Activated naive CD4-positive, alpha-beta T cell treated with anti-CD3 and anti-CD28 coated beads, Interleukin-2, amount 50 U/mL, for 72 hours (primary cell): ENCODE measurements around the gene EYS. TPM values are rescaled to one million over a fixed set of nuclear protein-coding genes. Genes with fewer than 3 reads are reported as not detected.
"Not testable (repeated sequence)": the region's sequence is repeated elsewhere in the genome, so short reads cannot be mapped to it uniquely, and the experiment has no call there.

Experiments
- ATAC-seq, 2 donors: fragments of 150-1000 bp; cut with Tn5 transposase; 2 replicates each; pipeline ENCODE4 v1.10.0; 2021; ENCODE audit warnings: mild to moderate bottlenecking in 2 of 2, moderate library complexity in 2 of 2
- DNase-seq, 2 donors: peaks; one replicate each; pipeline ENCODE4 v3.0.0; 2021 to 2022; ENCODE audit warnings: low spot score in 2 of 2
- H3K27ac Mint-ChIP-seq, 2 donors: one replicate each; pipeline ENCODE4 v1.8.0; 2022; ENCODE audit warnings: mild to moderate bottlenecking in 2 of 2, mixed read lengths in 2 of 2
- H3K36me3 Mint-ChIP-seq, 2 donors: one replicate each; pipeline ENCODE4 v1.8.0; 2022; ENCODE audit warnings: mixed read lengths in 2 of 2
- H3K9me3 Mint-ChIP-seq, 2 donors: one replicate each; pipeline ENCODE4 v1.8.0; 2022; ENCODE audit warnings: mixed read lengths in 2 of 2
- total RNA-seq, 2 donors: library from RNA; stranded (reverse); gene quantifications; one replicate each; pipeline ENCODE4 v1.2.3, GENCODE V29; 2022

EYS gene
- total RNA-seq, 2 donors from 2014 or later, result not detected

GRCh38 chr6:65410309-65410708 lies 296.7 kb downstream of the EYS start:
- Mint-ChIP-seq H3K27ac (no peak overlapping the region), H3K36me3 (no peaks in the 10 kb centered on the region), H3K9me3 (peaks cover 17 to 19% of the 10 kb centered on the region in 2 donors)
- no peak for ATAC-seq
- DNase-seq, result no peak

- no peak for ATAC-seq
Measured at GRCh38 chr6:65402564-65402963, 304.5 kb downstream of the EYS start.

GRCh38 chr6:65399355-65400084 lies 307.5 kb downstream of the EYS start:
- no peak for ATAC-seq
- no peak overlapping the region for H3K27ac Mint-ChIP-seq
- DNase-seq, result no peak
- no peaks in the 10 kb centered on the region for H3K36me3 Mint-ChIP-seq
- H3K9me3 Mint-ChIP-seq, result peaks cover 16 to 35% of the 10 kb centered on the region in 2 donors

More at GRCh38 chr6:65402564-65402963, 304.5 kb downstream of the EYS start:
- H3K36me3 Mint-ChIP-seq, result no peaks in the 10 kb centered on the region
- peaks cover 3 to 22% of the 10 kb centered on the region in 2 donors for H3K9me3 Mint-ChIP-seq
- no peak overlapping the region for H3K27ac Mint-ChIP-seq
- no peak for DNase-seq

GRCh38 chr6:65398851-65399250 lies 308.2 kb downstream of the EYS start:
- DNase-seq, result no peak
- no peaks in the 10 kb centered on the region for H3K36me3 Mint-ChIP-seq
- H3K27ac Mint-ChIP-seq, result no peak overlapping the region
- no peak for ATAC-seq
- peaks cover 17 to 32% of the 10 kb centered on the region in 2 donors for H3K9me3 Mint-ChIP-seq

- no peak for ATAC-seq
- Mint-ChIP-seq H3K36me3 (no peaks in the 10 kb centered on the region), H3K9me3 (peaks cover 8 to 28% of the 10 kb centered on the region in 2 donors), H3K27ac (no peak overlapping the region)
- DNase-seq, result no peak
Measured at GRCh38 chr6:65350530-65350929, 356.5 kb downstream of the EYS start.

GRCh38 chr6:65302655-65303054 lies 404.4 kb downstream of the EYS start:
- not testable (repeated sequence) for ATAC-seq, H3K27ac Mint-ChIP-seq, DNase-seq, H3K9me3 Mint-ChIP-seq, H3K36me3 Mint-ChIP-seq

DNA sequence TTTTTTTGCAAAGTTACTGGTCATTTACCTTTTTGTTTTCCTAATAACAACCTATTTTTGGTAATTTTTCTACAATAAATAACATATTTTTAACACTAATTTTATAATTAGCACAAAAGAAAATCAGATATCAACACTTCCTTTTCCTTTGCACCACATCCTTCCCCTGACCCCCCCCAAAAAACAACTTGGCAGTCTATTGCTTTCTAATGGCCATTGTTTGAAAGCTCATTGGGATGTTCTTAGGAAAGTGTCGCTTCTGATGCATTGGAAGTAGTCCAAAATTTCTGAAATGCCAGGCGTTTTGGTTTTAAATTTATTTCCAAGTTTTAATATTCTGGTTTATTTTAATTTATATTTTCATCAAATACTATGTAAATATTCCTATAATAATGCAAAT lies 407.8 kb downstream of the EYS start:
- no peak for ATAC-seq
- Mint-ChIP-seq H3K36me3 (no peaks in the 10 kb centered on the region), H3K27ac (no peak overlapping the region), H3K9me3 (peaks cover 7 to 9% of the 10 kb centered on the region in 2 donors)
- no peak for DNase-seq

DNA sequence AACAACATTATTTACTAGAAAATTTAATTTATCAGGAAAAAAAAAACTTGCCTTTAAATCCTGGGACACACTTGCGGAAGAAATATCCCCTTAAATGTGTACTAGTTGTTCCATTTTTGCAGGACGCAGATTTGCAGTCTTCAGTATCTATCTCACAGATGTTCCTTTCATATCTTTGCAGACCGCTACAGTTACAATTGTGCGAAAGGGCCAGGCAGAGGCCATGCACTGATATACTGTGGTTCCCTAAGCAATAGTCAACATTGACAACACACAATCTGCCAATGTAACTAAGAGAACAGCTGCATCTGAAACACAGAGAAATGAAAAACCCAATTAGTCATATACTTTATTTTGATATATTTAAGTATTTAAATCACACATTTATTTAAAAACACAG lies 411.2 kb downstream of the EYS start:
- ATAC-seq, result no peak
- Mint-ChIP-seq H3K27ac (no peak overlapping the region), H3K9me3 (peaks cover 7 to 20% of the 10 kb centered on the region in 2 donors), H3K36me3 (no peaks in the 10 kb centered on the region)
- no peak for DNase-seq

DNA sequence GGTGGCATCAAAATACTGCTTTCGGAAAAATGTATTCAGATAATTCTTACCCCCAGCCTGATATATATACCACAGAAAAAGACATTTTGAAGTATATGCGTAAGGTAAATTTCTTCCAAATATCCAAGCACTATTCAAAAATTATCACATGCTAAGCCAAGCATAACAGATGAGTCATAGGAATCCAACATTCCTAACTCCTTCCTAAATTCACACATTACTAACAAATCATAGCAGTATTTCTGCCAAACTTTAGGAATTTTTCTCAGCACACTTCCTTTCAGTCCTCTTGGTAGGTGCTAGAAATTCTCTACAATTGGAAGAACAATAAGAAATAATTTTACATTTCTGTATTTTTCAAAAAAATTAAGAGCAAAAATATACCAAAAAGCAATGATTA lies 417.5 kb downstream of the EYS start:
- ATAC-seq (no peak), DNase-seq (no peak)
- H3K9me3 Mint-ChIP-seq, result peaks cover 0 to 11% of the 10 kb centered on the region in 2 donors
- H3K27ac Mint-ChIP-seq, result no peak overlapping the region
- no peaks in the 10 kb centered on the region for H3K36me3 Mint-ChIP-seq

GRCh38 chr6:65285275-65285674 lies 421.8 kb downstream of the EYS start:
- H3K9me3 Mint-ChIP-seq, result peaks cover 0 to under 1% of the 10 kb centered on the region in 2 donors
- ATAC-seq (no peak), DNase-seq (no peak)
- H3K27ac Mint-ChIP-seq, result no peak overlapping the region
- no peaks in the 10 kb centered on the region for H3K36me3 Mint-ChIP-seq

DNA sequence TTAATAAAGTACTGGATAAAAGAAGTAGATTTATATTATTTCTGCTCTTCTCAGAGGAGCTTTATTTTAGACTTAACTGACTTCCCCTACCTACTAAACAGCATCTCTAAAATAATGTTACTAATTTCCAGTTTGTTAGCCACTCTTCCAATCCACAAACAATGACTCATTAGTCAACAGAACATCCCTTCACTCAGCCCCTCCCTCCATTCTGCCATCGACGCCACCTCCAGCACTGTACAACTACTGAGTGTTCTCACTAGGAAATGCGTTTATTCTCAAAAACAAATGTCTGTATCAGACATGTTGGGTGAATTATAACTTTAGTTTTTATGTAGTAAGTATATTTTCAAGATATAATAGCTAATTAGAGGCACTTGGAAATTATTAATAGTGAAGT lies 427.0 kb downstream of the EYS start:
- Mint-ChIP-seq H3K27ac (no peak overlapping the region), H3K9me3 (peaks cover 17 to 18% of the 10 kb centered on the region in 2 donors), H3K36me3 (no peaks in the 10 kb centered on the region)
- ATAC-seq (no peak), DNase-seq (no peak)

DNA sequence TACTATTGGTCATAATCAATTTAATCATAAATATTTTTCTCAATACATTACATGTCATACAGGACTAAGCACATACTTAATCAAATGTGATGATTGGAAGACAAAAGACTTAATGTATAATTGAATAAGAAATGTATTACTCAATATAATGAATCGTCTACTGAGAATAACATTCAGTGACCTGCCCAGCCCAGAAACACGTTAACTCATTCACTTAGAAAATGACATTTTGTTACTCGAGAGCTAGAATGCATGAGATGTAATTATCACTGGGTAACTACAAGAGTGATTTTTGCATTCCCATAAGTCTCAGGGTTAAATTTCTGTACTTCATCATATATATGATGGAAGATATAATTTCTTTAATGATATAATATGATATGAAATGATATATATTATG lies 444.8 kb downstream of the EYS start:
- no peaks in the 10 kb centered on the region for H3K36me3 Mint-ChIP-seq
- H3K9me3 Mint-ChIP-seq, result peaks cover 7 to 8% of the 10 kb centered on the region in 2 donors
- no peak overlapping the region for H3K27ac Mint-ChIP-seq
- no peak for ATAC-seq
- DNase-seq, result no peak

DNA sequence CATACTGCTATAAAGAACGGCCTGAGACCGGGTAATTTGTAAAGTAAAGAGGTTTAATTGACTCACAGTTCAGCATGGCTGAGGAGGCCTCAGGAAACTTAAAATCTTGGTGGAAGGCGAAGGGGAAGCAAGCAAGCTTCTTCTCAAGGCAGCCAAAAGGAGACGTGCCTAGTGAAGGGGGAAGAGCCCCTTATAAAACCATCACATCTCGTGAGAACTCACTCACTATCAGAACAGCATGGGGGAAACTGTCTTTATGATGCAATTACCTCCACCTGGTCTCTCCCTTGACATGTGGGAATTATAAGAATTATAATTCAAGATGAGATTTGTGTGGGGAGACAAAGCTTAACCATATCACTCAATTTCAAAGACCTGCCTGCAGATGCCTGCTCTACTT lies 447.0 kb downstream of the EYS start:
- ATAC-seq, result no peak
- no peak for DNase-seq
- H3K36me3 Mint-ChIP-seq, result no peaks in the 10 kb centered on the region
- no peak overlapping the region for H3K27ac Mint-ChIP-seq
- peaks cover 7 to 13% of the 10 kb centered on the region in 2 donors for H3K9me3 Mint-ChIP-seq

DNA sequence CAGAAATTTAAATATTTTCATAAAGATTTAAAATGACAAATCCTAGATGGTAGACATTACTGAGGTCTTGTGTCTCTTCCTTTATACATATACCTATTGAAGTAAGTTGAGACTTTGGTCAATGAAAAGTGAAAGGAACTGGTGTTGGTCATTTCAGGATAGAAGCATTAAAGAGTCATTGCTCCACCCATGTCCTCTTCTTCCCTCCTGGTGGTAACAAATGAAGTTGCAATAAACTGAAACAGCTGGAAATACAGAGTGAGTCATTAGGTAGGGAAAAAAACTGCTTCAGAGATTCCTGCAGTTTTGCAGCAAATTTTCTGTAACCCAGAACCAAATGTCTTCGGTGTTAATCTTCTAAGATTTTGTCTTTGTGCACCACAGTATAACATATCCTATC lies 448.0 kb downstream of the EYS start:
- Mint-ChIP-seq H3K27ac (no peak overlapping the region), H3K36me3 (no peaks in the 10 kb centered on the region), H3K9me3 (peaks cover 9 to 13% of the 10 kb centered on the region in 2 donors)
- ATAC-seq (no peak), DNase-seq (no peak)

DNA sequence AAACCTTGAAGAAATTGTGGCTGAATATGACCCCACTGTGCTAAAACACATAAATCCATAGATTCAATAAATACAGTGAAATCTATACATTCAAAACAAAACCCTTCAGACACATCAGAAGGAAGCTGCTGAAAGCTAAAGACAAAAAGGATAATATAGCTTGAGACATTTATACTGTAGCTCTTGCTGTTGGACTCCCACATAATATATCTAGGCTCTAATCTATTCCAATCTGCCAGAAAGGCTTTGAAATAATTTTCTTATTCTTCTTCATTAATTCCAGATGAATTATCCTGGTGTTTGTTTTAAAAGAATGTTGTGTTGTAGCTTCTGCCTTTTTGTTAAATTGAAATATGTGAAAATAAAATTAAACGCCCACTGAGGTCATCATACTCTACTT lies 454.0 kb downstream of the EYS start:
- Mint-ChIP-seq H3K27ac (no peak overlapping the region), H3K36me3 (no peaks in the 10 kb centered on the region), H3K9me3 (peaks cover 10 to 11% of the 10 kb centered on the region in 2 donors)
- DNase-seq (no peak), ATAC-seq (no peak)

- DNase-seq (no peak), ATAC-seq (no peak)
- Mint-ChIP-seq H3K27ac (no peak overlapping the region), H3K36me3 (no peaks in the 10 kb centered on the region), H3K9me3 (peaks cover 4 to 6% of the 10 kb centered on the region in 2 donors)
Measured at GRCh38 chr6:65248101-65248610, 458.9 kb downstream of the EYS start.

GRCh38 chr6:65231616-65232015 lies 475.4 kb downstream of the EYS start:
- H3K9me3 Mint-ChIP-seq, result peaks cover 23 to 30% of the 10 kb centered on the region in 2 donors
- no peak overlapping the region for H3K27ac Mint-ChIP-seq
- H3K36me3 Mint-ChIP-seq, result no peaks in the 10 kb centered on the region
- ATAC-seq, result no peak
- DNase-seq, result no peak

GRCh38 chr6:65229825-65230224 lies 477.2 kb downstream of the EYS start:
- no peak for ATAC-seq

More at GRCh38 chr6:65229825-65230224, 477.2 kb downstream of the EYS start:
- Mint-ChIP-seq H3K27ac (no peak overlapping the region), H3K9me3 (peaks cover 20 to 28% of the 10 kb centered on the region in 2 donors), H3K36me3 (no peaks in the 10 kb centered on the region)
- no peak for DNase-seq
